NCI-H345 treated with DMSO at 0.1 percent for 48 hours (cell line): Measurements from ENCODE around the gene DEGS1.

Source experiments
- DNase-seq: peaks from one replicate; lab custom pipeline; 2025; ENCODE audit not compliant: unreplicated experiment; lab: John Stamatoyannopoulos, UW

Gene DEGS1

DNA sequence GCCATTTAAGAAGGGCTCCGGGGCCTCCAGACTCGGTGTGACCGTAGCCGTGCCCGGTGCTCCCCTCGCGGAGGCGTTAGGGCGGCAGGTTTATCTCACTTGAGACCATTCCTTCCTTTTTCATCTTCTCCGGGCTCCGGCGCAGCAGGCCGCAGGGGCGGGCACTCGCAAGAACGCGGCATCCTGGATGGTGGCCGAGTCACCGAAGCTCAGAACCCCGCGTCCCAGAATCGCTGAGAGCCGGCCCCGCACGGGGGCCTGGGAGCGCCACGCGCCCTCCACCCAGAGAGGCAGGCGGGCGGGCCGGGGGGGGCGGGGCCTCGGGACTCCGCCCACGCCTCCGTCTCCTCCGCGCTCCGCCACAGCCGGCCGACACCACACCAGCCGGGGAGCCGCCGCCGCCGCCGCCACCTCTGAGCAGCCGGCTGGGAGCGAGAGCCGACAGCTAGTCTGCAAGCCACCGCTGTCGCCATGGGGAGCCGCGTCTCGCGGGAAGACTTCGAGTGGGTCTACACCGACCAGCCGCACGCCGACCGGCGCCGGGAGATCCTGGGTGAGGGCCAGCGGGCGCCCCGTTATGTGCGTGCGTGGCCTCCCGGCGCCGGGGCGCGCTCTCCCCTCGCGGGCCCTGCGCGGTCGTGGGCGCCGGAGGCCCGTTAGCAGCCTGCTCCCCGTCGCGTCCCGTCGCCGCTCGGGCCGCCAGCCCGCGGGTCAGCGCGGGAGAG lies at the start of gene DEGS1:
TSS of gene DEGS1 (plus strand) at position 375 of the 725 bp plus-strand sequence. CDS start at position 472, 97 bp downstream.
- DNase-seq = peak; percentile 54

DNA sequence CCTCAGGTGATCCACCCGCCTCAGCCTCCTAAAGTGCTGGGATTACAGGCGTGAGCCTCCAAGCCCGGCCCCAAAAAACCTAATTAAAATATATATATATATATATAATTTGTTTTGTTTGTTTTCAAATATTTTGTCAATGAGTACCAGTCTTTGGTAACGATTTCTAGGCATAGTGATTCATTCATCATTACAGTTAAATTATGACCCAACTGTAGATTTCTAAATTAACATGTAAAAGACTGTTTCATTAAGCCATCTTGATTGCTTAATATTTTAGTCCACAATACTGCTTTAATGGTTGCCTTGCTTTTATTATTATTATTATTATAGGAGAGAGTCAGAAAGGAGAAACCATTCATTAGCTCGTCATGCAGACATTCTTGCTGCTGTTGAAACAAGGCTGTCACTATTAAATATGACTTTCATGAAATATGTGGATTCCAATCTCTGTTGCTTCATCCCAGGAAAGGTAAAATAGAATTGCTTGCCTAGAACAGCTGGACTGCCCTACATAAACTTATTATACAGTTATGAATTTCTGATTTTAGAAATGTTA lies 49.2 kb upstream of the DEGS1 start:
- no peak for DNase-seq

GRCh38 chr1:224137518-224137917 lies 45.5 kb upstream of the DEGS1 start:
- no peak for DNase-seq

DNA sequence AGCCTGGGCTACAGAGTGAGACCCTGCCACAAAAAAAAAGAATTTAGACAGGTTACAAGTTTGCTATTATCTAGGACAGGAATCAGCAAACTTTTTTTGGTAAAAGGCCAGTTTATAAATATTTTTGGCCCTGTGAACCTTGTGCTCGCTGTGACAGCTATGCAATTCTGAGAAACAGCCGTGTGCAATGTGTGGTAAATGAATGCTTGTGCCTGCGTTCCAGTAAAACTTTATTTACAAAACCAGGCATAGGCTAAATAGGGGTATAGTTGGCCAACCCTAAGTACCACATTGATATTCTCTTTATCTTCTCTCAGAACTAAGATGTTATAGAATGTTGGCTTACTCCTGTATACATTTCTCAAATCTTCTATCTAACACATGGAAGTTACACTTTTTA lies 44.8 kb upstream of the DEGS1 start:
- DNase-seq = no peak

- no peak for DNase-seq
Observed at GRCh38 chr1:224141693-224142092, 41.3 kb upstream of the DEGS1 start.

- DNase-seq = no peak
Observed at GRCh38 chr1:224149709-224150108, 33.3 kb upstream of the DEGS1 start.

- no peak for DNase-seq
Observed at GRCh38 chr1:224151117-224151516, 31.9 kb upstream of the DEGS1 start.

DNA sequence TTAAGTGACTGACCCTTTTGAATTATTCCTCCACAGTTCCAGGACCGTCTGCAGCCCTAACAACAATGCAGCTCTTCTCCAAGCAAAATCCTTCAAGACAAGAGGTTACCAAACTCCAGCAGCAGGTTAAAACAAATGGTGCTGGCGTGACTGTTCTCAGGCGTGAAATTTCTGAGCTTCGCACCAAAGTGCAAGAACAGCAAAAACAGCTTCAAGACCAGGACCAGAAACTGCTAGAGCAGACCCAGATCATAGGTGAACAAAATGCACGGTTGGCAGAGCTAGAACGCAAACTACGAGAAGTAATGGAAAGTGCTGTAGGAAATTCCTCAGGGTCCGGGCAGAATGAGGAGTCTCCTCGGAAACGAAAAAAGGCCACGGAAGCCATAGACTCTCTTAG lies 25.7 kb upstream of the DEGS1 start:
- no peak for DNase-seq

DNA sequence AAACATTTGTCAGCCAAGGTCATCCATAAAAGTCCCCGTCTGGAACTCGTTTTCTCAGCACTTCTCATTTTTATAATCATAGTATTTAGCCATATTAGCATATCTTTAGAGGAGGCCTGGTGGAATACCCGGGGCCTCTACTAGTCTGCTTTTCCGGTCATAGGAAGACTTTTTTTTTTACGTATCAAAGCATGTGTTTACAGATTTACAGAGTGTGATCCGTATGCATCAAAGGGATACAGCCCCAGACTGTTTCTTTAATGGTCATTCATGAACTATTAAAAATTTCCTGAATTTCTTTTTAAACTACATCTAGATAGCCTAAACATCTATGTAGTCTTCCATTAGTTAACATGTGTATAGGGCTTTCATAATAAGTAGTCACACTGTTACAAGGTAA lies 23.5 kb upstream of the DEGS1 start:
- no peak for DNase-seq

- DNase-seq = no peak
Observed at GRCh38 chr1:224160171-224160682, 22.8 kb upstream of the DEGS1 start.

- DNase-seq = no peak
Observed at GRCh38 chr1:224162768-224163167, 20.3 kb upstream of the DEGS1 start.

- DNase-seq = no peak
Observed at GRCh38 chr1:224163311-224163710, 19.7 kb upstream of the DEGS1 start.

DNA sequence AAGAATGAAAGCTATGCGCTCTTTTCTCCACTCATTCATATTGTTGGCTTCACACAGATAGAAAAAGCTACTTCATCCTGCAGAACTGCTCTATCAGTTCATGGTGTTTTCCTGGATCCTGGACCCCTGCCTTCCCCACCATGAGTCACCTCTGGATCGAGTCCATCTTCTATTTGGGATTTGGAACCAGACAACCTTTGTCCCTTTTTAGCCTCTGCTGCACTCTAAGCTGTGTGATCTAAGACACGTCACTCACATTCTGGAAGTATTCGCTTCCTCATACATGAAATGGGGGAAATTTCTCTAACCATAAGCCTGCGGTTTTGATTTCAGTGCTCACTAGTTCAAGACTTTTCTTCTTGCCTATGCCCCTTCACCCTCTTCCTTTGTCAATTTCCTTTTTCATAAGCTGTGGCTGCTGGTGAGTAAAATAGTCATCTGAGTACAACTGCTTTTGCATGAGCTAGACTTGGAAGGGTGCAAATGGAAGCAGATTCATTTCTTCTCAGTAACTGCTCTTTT lies 14.1 kb upstream of the DEGS1 start:
- no peak for DNase-seq

- DNase-seq = no peak
Observed at GRCh38 chr1:224169718-224170270, 13.2 kb upstream of the DEGS1 start.

DNA sequence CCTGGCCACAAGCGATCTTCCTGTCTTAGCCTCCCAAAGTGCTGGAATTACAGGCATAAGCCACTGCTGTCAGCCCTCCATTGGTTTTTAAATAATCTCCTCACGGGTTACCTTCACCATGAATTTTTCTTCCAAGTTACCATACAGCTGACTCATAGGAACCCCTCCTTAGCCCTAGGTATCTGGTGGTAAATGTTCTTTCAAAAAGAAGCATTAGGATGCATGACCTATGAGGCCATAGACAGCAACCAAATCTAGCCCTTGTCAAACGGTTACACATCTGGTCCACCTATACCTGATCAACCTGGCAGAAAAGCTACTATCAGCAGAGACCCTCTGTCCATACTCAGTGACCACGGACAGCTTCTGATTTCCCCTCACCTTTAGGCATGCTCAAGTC lies 12.7 kb upstream of the DEGS1 start:
- no peak for DNase-seq

- no peak for DNase-seq
Observed at GRCh38 chr1:224170748-224171478, 12.1 kb upstream of the DEGS1 start.

GRCh38 chr1:224172229-224172628 lies 10.8 kb upstream of the DEGS1 start:
- DNase-seq = no peak

DNA sequence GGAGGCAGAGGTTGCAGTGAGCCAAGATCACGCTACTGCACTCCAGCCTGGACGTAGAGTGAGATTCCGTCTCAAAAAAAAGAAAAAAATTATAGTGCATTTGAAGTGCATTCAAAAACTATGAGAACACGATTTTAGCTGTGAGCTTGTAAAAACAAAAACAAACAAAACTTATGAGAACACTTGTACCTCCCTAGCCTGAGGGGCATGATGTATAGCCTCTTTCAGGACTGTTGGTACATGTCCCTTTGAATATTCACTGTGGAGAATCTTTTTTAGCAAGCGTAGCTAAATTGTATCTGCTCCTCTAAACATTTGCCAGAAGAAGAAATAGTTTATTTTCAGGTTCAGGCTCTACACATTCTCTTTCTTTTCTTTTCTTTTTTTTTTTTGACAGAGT lies 9.5 kb upstream of the DEGS1 start:
- DNase-seq = no peak

GRCh38 chr1:224175617-224176016 lies 7.4 kb upstream of the DEGS1 start:
- DNase-seq = no peak

GRCh38 chr1:224177356-224177999 lies 5.6 kb upstream of the DEGS1 start:
- no peak for DNase-seq

GRCh38 chr1:224178894-224179293 lies 4.1 kb upstream of the DEGS1 start:
- DNase-seq = no peak
